HK-2 (cell line): ENCODE results near the gene ACAD8.
"Not testable (repeated sequence)": the region's sequence is repeated elsewhere in the genome, so short reads cannot be mapped to it uniquely, and the experiment has no call there.

ENCODE experiments used
- DNase-seq: peaks from one replicate; pipeline ENCODE4 v3.0.0-alpha.2; 2018; ENCODE audit not compliant: unreplicated experiment

The ACAD8 gene

GRCh38 chr11:134240592-134240991 is 12.8 kb upstream of the ACAD8 start:
- DNase-seq: no peak

GRCh38 chr11:134242376-134242775 is 11.0 kb upstream of the ACAD8 start:
- no peak for DNase-seq

GRCh38 chr11:134243913-134244312 is 9.5 kb upstream of the ACAD8 start:
- DNase-seq: no peak

GRCh38 chr11:134244593-134244992 is 8.8 kb upstream of the ACAD8 start:
- peak; percentile 14 for DNase-seq

GRCh38 chr11:134245434-134245833 is 7.9 kb upstream of the ACAD8 start:
- no peak for DNase-seq

- DNase-seq: no peak
These were observed 7.3 kb upstream of the ACAD8 start for GRCh38 chr11:134246100-134246499.

- no peak for DNase-seq
These were observed 6.7 kb upstream of the ACAD8 start for GRCh38 chr11:134246678-134247077.

GRCh38 chr11:134248910-134249480 is 4.4 kb upstream of the ACAD8 start:
- no peak for DNase-seq

- no peak for DNase-seq
These were observed 3.1 kb upstream of the ACAD8 start for GRCh38 chr11:134250246-134250645.

GRCh38 chr11:134250675-134251074 is 2.7 kb upstream of the ACAD8 start:
- no peak for DNase-seq

GRCh38 chr11:134252346-134253187 is 801 bp upstream of the ACAD8 start:
- no peak for DNase-seq

- no peak for DNase-seq
These were observed 1.2 kb downstream of the ACAD8 start for GRCh38 chr11:134254433-134255183.

- DNase-seq: not testable (repeated sequence)
These were observed 1.8 kb downstream of the ACAD8 start for GRCh38 chr11:134255184-134255561.

- DNase-seq: no peak
These were observed 3.7 kb downstream of the ACAD8 start for GRCh38 chr11:134257101-134257500.

- DNase-seq: no peak
These were observed 5.2 kb downstream of the ACAD8 start for GRCh38 chr11:134258577-134258976.

GRCh38 chr11:134260503-134260902 is 7.1 kb downstream of the ACAD8 start:
- no peak for DNase-seq

- no peak for DNase-seq
These were observed 7.6 kb downstream of the ACAD8 start for GRCh38 chr11:134260983-134261382.

- no peak for DNase-seq
These were observed 8.5 kb downstream of the ACAD8 start for GRCh38 chr11:134261626-134262488.

- DNase-seq: no peak
These were observed 11.8 kb downstream of the ACAD8 start for GRCh38 chr11:134264966-134265764.

- DNase-seq: no peak
These were observed 13.1 kb downstream of the ACAD8 start for GRCh38 chr11:134266440-134266839.

- DNase-seq: no peak
These were observed 13.5 kb downstream of the ACAD8 start for GRCh38 chr11:134266841-134267251.
